ENCODE measurements around the gene MYOM1.

The MYOM1 gene

GRCh38 chr18:3122851-3123250 lies 96.9 kb downstream of the MYOM1 start:
- no peak for DNase-seq (ENCODE audit: low read depth)
- TF ChIP-seq CTCF (IDR thresholded peaks at IDR 0.05; ENCODE audit: control insufficient read depth, insufficient read depth, low read depth, low read length, missing control alignments): no peak
- no peak overlapping the region for H3K4me3 ChIP-seq (ENCODE audit: control insufficient read depth, low read depth, low read length)

GRCh38 chr18:3121259-3121658 lies 98.5 kb downstream of the MYOM1 start:
- no peak for TF ChIP-seq CTCF (IDR thresholded peaks at IDR 0.05; ENCODE audit: control insufficient read depth, insufficient read depth, low read depth, low read length, missing control alignments)

GRCh38 chr18:3120356-3120755 lies 99.4 kb downstream of the MYOM1 start:
- H3K4me3 ChIP-seq (ENCODE audit: control insufficient read depth, low read depth, low read length): no peak overlapping the region
- no peak for TF ChIP-seq CTCF (IDR thresholded peaks at IDR 0.05; ENCODE audit: control insufficient read depth, insufficient read depth, low read depth, low read length, missing control alignments)
- no peak for DNase-seq (ENCODE audit: low read depth)

More at GRCh38 chr18:3121259-3121658, 98.5 kb downstream of the MYOM1 start:
- DNase-seq (ENCODE audit: low read depth): no peak
- no peak overlapping the region for H3K4me3 ChIP-seq (ENCODE audit: control insufficient read depth, low read depth, low read length)

- no peak for DNase-seq (ENCODE audit: low read depth)
- H3K4me3 ChIP-seq (ENCODE audit: control insufficient read depth, low read depth, low read length): no peak overlapping the region
- no peak for TF ChIP-seq CTCF (IDR thresholded peaks at IDR 0.05; ENCODE audit: control insufficient read depth, insufficient read depth, low read depth, low read length, missing control alignments)
These were observed 100.1 kb downstream of the MYOM1 start for GRCh38 chr18:3119401-3120341.

- TF ChIP-seq CTCF (IDR thresholded peaks at IDR 0.05; ENCODE audit: control insufficient read depth, insufficient read depth, low read depth, low read length, missing control alignments): no peak
- DNase-seq (ENCODE audit: low read depth): no peak
- no peak overlapping the region for H3K4me3 ChIP-seq (ENCODE audit: control insufficient read depth, low read depth, low read length)
These were observed 101.4 kb downstream of the MYOM1 start for GRCh38 chr18:3118195-3119010.

- H3K4me3 ChIP-seq (ENCODE audit: control insufficient read depth, low read depth, low read length): no peak overlapping the region
- no peak for DNase-seq (ENCODE audit: low read depth)
- no peak for TF ChIP-seq CTCF (IDR thresholded peaks at IDR 0.05; ENCODE audit: control insufficient read depth, insufficient read depth, low read depth, low read length, missing control alignments)
These were observed 102.1 kb downstream of the MYOM1 start for GRCh38 chr18:3117493-3118192.

Measured in AG09309 (cell line).